H1 (cell line): ENCODE results near the gene PHC3. TPM values are rescaled to one million over a fixed set of nuclear protein-coding genes. Genes with fewer than 3 reads are reported as not detected.

ENCODE experiments used
- MAX ChIP-seq: IDR thresholded peaks from 2 replicates; pipeline ENCODE4 v1.6.1; 2012; ENCODE audit warnings: inconsistent platforms
- RAD21 ChIP-seq, 2 experiments: IDR thresholded peaks in 1 of 2; conservative IDR thresholded peaks in 1 of 2; 2 replicates each; pipeline ENCODE4 v1.6.1; 2011; ENCODE audit warnings: low read depth in 2 of 2, low read length in 2 of 2, improper control_type of control experiment in 1 of 2, inconsistent platforms in 1 of 2, mild to moderate bottlenecking in 1 of 2, moderate library complexity in 1 of 2
- RFX5 ChIP-seq: IDR thresholded peaks from 2 replicates; pipeline ENCODE4 v1.6.1; 2011; ENCODE audit warnings: low read depth, low read length, improper control_type of control experiment, borderline replicate concordance
- polyA plus RNA-seq, 7 experiments: library from polyadenylated mRNA; depleted of rRNA in 3 of 7; stranded (reverse) in 5 of 7; unstranded in 2 of 7; fragments of >200 nt in 5 of 7; fragments of 200-250 nt in 2 of 7; gene quantifications; 1 replicate in 5 of 7; 2 replicates in 1 of 7; 4 replicates in 1 of 7; pipeline versions ENCODE4 v1.2.1 to v1.2.3, GENCODE V29; 2011 to 2013; ENCODE audit warnings: missing spikeins in 2 of 7, mixed read lengths in 2 of 7
- total RNA-seq: library from RNA; stranded (reverse); fragmentation: NEBNext Ultra II Directional; extraction: Animal tissue kit (Norgen Biotek cat#: 25700); gene quantifications from 2 replicates; pipeline ENCODE4 v1.2.1, GENCODE V29; 2021

The PHC3 gene
- total and polyA plus RNA-seq, 2 of the 8 experiments (the other 6 are each of a cell fraction or from before 2014, with no cell fraction given): 26.4 to 29.2 TPM

GRCh38 chr3:170096342-170096741 is 85.2 kb downstream of the PHC3 start (continued):
- TF ChIP-seq RAD21 (IDR thresholded peaks at IDR 0.05 in 1 of 2, conservative IDR thresholded peaks at IDR 0.05 in 1 of 2; ENCODE audit: low read depth in 2 of 2, low read length in 2 of 2) (no peak), RFX5 (no peak), MAX (no peak)
